ENCODE results near the gene LIMS3.
"Not testable (repeated sequence)": the region's sequence is repeated elsewhere in the genome, so short reads cannot be mapped to it uniquely, and the experiment has no call there.

The LIMS3 gene

DNA sequence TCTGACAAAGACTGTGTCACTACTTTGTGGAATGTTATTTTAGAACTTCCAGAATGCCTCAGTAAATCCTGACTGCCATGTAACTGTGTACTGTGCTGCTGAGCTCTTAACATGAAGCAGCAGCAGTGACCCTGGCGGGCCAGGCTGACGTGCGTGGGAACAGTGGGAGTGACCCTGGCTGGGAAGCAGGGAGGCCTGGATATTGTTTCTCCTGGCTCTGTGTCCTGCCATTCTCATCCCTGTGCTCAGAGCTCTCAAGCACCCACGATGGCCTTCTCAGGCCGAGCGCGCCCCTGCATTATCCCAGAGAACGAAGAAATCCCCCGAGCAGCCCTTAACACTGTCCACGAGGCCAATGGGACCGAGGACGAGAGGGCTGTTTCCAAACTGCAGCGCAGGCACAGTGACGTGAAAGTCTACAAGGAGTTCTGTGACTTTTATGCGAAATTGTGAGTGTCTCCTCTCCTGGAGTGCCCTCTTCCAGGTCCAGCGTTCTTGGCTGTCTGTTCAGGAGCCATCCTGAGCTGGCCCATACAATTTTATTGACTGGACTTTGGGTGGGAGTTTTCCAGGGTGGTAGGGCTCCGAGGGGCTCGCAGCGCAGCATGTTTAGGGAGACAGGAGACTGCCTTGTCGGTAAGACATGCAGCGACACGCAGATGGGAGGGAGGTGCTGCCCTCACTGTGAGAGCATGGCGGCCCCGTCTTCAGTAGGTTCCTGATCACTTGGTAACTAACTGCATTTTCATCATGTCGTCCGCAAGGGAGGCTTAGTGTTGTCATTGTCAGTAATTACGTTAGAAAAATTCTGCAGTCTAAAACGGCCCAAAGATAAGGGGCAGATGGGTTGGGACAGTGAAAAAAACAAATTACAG, at the start of gene LIMS3:
LIMS3 (plus strand) TSS at position 227 of the 875 bp plus-strand sequence; CDS start at position 268, 41 bp downstream.
- not testable (repeated sequence) for DNase-seq (ENCODE audit: low read depth)

GRCh38 chr2:109871129-109871751, 27.2 kb upstream of the LIMS3 start:
- DNase-seq (ENCODE audit: low read depth) = not testable (repeated sequence)

DNA sequence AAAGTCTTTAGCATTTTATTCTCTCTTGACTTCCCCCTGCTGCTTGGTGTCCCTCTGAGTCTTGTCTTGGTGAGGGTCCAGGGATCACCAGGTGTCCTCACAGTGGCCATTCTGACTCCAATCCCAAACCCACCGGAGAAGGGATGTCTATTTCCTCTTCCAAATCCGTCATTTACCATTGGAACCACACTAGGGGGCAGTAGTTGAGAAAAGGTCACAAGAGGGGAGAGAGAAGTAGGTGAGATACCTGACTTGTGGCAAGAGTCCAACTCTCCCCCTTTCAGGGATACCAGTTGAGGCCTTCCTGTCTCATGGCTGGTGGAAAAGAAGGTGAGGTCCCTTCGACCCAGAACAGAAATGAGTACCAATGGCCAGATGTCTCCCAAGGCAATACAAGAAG, 21.9 kb upstream of the LIMS3 start:
- not testable (repeated sequence) for DNase-seq (ENCODE audit: low read depth)

GRCh38 chr2:109882112-109882511, 16.4 kb upstream of the LIMS3 start:
- DNase-seq (ENCODE audit: low read depth) = not testable (repeated sequence)

GRCh38 chr2:109888414-109888813, 10.1 kb upstream of the LIMS3 start:
- DNase-seq (ENCODE audit: low read depth) = not testable (repeated sequence)

GRCh38 chr2:109889909-109890308, 8.6 kb upstream of the LIMS3 start:
- not testable (repeated sequence) for DNase-seq (ENCODE audit: low read depth)

DNA sequence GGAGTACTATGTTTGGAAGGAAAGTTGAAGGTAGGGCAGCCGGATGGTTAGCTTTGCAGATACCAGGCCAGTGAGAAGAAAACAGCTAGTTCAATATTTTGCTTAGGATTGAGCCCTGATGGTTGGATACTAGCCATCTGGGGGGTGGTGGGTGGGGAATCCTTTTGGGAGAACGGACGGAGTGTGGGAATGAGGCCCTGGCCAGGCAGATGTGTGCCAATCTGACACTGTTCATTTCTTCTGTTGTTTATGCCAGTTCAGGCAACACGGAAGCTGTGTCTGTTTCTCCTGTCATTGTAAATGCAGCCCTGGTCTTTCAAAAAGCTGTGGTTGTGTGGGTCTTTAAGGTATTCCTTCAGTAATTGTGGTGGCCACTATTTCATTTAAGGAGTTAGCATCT, 7.5 kb upstream of the LIMS3 start:
- not testable (repeated sequence) for DNase-seq (ENCODE audit: low read depth)

- not testable (repeated sequence) for DNase-seq (ENCODE audit: low read depth)
Observed at GRCh38 chr2:109893736-109894135, 4.8 kb upstream of the LIMS3 start.

DNA sequence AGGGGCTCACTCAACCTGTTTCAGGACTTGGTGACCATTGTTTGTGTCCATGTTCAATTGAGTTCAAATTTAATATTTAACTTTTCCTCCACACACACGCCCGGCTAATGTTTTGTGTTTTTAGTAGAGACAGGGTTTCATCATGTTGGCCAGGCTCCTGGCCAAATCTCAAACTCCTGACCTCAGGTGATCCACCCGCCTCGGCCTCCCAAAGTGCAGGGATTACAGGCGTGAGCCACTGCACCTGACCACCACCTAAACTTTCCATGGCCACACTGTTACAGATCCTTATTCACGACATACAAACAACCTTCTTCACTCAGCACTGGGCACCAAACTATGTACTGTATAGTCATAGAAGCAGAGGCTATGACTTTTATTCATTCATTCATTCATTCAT, 4.3 kb upstream of the LIMS3 start:
- DNase-seq (ENCODE audit: low read depth) = not testable (repeated sequence)

DNA sequence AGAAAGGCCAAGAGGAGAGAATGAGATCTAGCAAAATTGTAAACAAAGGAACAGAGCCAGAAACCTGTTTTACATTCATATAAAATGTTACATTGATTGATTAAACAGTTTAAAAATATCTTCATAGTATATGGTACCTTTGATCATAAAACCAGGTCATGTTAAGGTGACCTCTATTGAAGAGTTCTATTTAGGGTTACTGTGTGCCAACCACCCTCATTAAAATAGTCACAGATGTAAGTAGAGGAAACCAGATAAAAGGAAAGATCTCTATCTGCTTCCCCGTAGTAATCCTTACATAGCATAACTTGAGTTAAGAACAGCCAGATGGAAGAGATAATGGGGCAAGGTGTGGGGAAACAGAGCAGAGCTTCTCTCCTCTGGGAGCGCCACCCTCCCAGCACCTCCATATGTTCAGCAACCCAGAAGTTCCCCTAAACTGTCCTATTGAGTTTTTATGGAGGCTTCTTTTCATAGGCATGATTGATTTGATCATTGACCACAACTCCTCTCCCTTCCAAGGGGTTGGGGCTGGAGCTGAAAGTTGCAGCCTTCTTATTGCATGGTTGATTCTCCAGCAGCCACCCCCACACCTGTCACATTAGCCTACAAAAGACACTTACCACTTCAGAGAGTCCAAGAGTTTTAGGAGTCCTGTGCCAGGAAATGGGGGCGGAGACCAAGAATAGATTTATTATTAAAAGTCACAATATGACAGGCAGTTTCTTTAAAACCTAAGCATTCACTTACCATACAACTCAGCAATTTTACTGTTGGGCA, 3.2 kb upstream of the LIMS3 start:
- not testable (repeated sequence) for DNase-seq (ENCODE audit: low read depth)

- DNase-seq (ENCODE audit: low read depth) = not testable (repeated sequence)
Observed at GRCh38 chr2:109896212-109896611, 2.3 kb upstream of the LIMS3 start.

DNA sequence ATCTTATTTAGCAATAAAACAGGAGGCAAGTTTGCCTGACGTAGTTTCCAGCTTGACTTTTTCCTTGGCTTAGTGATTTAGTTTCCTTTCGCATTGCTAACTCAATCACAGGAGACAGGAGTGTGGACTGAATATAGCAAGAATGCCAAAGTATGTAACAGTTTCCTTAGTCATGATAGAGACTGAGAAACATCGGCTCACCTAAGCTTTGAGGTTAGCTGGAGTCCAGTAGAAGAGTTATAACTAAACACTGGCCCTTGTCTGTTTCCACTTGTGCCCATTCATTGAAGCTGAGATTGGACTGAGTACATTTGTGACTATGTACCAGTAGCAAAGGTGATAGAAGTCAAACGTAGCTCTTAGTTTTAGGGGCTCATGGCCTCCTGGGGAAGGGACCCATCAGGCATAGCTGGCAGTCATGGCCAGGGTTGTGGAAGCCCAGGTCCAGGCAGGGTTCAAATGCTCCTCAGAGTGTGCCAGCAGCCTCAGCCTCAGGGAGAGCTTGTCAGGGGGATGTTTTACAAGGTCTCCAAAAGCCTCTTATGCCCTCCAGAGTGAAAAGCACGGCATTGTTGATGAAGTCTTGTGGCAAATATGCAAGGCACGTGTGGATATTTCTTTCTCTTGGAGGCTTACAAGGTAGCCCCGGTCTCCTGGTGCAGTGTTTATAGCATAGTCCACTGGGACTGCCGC, 573 bp upstream of the LIMS3 start:
- DNase-seq (ENCODE audit: low read depth) = not testable (repeated sequence)

DNA sequence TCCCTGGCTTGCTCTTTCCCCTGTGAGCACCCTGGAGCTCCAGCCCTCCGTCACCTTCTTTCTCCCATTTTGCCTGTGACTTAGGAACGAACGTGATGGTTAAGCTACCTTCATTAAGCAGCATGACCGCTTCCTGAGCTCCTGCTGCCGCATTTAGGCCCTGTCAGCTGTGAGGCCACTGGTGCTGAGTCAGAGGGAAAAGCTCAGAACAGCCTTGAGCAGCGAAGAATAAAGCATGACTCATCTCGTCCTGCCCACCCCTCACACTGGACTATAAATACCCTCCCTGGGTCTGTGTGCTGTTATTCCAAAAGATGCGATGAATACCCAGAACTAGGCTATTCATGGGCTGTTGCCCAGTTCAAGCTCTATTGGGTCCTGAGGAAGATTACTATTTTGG, 7.3 kb downstream of the LIMS3 start:
- not testable (repeated sequence) for DNase-seq (ENCODE audit: low read depth)

- not testable (repeated sequence) for DNase-seq (ENCODE audit: low read depth)
Observed at GRCh38 chr2:109908626-109909025, 10.1 kb downstream of the LIMS3 start.

GRCh38 chr2:109910789-109911188, 12.3 kb downstream of the LIMS3 start:
- DNase-seq (ENCODE audit: low read depth) = not testable (repeated sequence)

- not testable (repeated sequence) for DNase-seq (ENCODE audit: low read depth)
Observed at GRCh38 chr2:109913911-109914310, 15.4 kb downstream of the LIMS3 start.

DNA sequence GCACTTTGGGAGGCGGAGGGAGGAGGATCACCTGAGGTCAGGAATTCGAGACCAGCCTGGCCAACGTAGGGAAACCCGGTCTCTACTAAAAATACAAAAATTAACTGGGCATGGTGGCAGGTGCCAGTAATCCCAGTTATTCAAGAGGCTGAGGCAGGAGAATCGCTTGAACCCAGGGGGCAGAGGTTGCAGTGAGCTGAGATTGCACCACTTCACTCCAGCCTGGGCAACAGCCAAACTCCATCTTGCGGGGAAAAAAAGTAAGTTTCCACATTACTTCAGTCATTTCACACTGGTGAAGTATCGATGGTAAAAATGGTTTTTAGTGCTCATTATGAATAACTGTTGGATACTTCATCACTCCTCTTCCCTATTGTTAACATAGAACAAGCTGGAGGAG, 16.1 kb downstream of the LIMS3 start:
- not testable (repeated sequence) for DNase-seq (ENCODE audit: low read depth)

DNA sequence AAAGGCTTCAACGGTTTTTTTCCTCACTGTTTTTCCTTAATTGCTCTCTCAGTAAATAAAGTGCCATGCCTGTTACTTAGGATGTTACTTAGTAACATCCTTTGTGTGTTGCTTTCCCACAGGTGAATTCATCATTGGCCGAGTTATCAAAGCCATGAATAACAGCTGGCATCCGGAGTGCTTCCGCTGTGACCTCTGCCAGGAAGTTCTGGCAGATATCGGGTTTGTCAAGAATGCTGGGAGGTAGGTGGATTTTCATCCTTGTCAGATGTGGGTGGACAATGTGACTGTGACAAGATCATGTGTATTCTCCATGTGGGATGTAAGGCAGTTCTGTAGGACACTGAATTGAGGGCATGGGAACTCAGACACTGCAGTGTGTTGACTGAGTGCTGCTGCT, 17.3 kb downstream of the LIMS3 start:
- DNase-seq (ENCODE audit: low read depth) = not testable (repeated sequence)

- DNase-seq (ENCODE audit: low read depth) = not testable (repeated sequence)
Observed at GRCh38 chr2:109920162-109920561, 21.7 kb downstream of the LIMS3 start.

DNA sequence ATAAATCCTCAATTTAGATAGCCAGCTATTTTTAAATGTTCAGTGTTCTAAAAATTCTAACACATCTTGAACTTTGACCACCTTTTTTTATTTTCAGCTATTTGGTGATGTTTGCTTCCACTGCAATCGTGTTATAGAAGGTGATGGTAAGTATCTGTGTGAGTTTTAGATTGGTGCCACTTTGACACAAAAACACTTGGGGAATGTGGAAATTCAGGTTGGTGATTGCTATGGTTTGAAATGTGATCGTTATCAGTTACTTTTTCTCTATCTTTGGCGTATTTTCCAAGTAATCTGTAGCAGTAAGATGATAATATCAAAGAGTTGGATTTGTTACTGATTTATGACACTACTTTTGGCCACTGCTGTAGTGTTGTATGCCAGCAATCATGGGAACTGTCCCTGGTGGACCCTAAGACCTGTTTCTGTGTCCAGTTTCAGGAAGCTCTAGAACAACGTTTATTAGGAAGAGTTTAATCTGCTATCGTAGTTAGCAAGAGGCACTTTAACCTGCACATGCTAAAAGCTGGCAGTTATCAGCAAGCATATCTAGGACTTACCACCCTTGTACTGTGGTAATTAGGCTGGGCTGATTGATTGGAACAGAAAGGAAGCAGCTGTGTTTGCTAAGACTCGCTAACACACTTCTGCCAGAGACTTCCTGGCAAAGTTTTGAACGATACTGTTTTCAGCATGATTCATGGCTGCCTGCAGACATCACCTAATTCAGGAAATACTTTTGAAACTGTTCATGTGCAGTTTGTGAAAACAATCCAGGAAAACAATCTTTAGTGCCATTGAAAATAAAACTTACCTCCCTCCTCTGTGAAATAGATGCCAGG, 23.3 kb downstream of the LIMS3 start:
- DNase-seq (ENCODE audit: low read depth) = not testable (repeated sequence)

DNA sequence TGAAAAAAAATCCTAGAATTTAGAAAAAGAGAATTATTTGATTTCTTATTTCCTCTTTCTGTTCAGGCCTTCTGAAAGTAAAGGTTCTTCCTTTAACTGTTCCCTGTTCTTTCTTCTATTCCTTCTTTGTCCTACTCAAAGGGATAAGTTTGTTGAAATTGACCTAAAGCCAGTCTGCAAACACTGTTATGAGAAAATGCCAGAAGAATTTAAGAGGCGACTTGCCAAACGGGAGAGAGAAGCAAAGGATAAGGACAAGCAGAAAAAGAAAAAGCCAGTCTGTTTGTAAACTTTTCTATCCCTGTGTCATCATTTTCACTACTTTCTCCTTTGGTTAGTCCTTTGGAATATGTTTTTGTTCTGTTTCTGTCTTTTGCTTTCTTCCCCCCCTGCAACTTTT, 26.0 kb downstream of the LIMS3 start:
- DNase-seq (ENCODE audit: low read depth) = not testable (repeated sequence)

Measured in activated T-cell treated with anti-CD3 and anti-CD28 coated beads for 48 hours (primary cell).